Activated CD8-positive, alpha-beta T cell treated with anti-CD3 and anti-CD28 coated beads for 36 hours (primary cell): ENCODE measurements around the gene MKRN2. TPM values are rescaled to one million over a fixed set of nuclear protein-coding genes. Genes with fewer than 3 reads are reported as not detected.

Experiments
- ATAC-seq: fragments of 200-7000 bp; cut with Tn5 transposase; one replicate; pipeline ENCODE4 v1.10.0; 2021; ENCODE audit warnings: mild to moderate bottlenecking, moderate library complexity
- CTCF ChIA-PET: fragments of 350-600 bp; sonication (Branson Sonifier 250); formaldehyde crosslinking; loops from one replicate; lab custom pipeline; 2021; ENCODE audit warnings: antibody characterized with exemption; lab: Charles Lee
- POLR2A ChIA-PET: fragments of 350-600 bp; sonication (Branson Sonifier 250); formaldehyde crosslinking; loops from one replicate; lab custom pipeline; 2021; ENCODE audit warnings: antibody characterized with exemption; lab: Charles Lee
- DNase-seq: peaks from one replicate; pipeline ENCODE4 v3.0.0-alpha.2; 2020
- H3K27ac Mint-ChIP-seq: one replicate; pipeline ENCODE4 v1.8.0; 2021; ENCODE audit warnings: mild to moderate bottlenecking, mixed read lengths
- H3K27me3 Mint-ChIP-seq: one replicate; pipeline ENCODE4 v1.8.0; 2021; ENCODE audit warnings: mixed read lengths
- H3K36me3 Mint-ChIP-seq: one replicate; pipeline ENCODE4 v1.8.0; 2021; ENCODE audit warnings: low read depth, mixed read lengths
- H3K4me1 Mint-ChIP-seq: one replicate; pipeline ENCODE4 v1.8.0; 2021; ENCODE audit warnings: low read depth, mixed read lengths
- H3K4me3 Mint-ChIP-seq: one replicate; pipeline ENCODE4 v1.8.0; 2021; ENCODE audit warnings: mild to moderate bottlenecking, moderate library complexity, mixed read lengths
- H3K9me3 Mint-ChIP-seq: one replicate; pipeline ENCODE4 v1.8.0; 2021; ENCODE audit warnings: mixed read lengths
- intact Hi-C: fragments of 100-400 bp; cut with micrococcal nuclease; formaldehyde crosslinking; loops from one replicate; pipeline ENCODE4 v1.10.0; 2022
- total RNA-seq, 2 experiments: library from RNA; stranded (reverse); gene quantifications; one replicate each; pipeline ENCODE4 v1.2.3, GENCODE V29; 2021
- TF ChIP-seq, protein P1 (sequence below): fragments of 200-600 bp; IDR thresholded peaks from one replicate; pipeline ENCODE4 v1.8.0; 2022; ENCODE audit warnings: antibody characterized with exemption, mild to moderate bottlenecking

Gene MKRN2
- total RNA-seq, 2 experiments from 2014 or later, result 27.8 to 28.2 TPM

DNA sequence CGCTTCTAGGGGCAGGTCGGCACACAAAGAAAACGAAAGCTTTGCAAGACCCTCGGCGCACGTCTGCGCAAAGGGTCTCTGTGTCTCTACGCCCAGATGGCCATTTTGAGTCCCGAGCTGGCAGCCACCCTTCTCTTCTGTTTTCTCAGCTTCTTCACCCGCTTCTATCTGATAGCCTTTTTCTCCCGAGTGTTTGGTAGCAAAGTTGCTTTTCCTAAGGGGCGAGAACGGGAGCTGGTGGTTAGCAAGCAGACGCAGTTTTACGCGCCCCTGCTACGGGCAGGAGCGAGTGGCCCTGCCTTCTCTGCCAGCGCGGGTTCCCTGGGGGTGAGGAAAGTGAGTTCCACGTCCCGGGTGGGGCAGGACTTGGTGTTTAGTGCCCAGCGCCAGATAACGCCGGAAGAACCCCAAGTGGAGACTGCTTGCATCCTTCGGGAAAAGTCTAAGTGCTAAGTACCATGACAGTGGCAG, 2.9 kb upstream of the MKRN2 start:
- H3K4me3 Mint-ChIP-seq, result peak overlapping the region; percentile 84
- TF ChIP-seq, protein P1, sequence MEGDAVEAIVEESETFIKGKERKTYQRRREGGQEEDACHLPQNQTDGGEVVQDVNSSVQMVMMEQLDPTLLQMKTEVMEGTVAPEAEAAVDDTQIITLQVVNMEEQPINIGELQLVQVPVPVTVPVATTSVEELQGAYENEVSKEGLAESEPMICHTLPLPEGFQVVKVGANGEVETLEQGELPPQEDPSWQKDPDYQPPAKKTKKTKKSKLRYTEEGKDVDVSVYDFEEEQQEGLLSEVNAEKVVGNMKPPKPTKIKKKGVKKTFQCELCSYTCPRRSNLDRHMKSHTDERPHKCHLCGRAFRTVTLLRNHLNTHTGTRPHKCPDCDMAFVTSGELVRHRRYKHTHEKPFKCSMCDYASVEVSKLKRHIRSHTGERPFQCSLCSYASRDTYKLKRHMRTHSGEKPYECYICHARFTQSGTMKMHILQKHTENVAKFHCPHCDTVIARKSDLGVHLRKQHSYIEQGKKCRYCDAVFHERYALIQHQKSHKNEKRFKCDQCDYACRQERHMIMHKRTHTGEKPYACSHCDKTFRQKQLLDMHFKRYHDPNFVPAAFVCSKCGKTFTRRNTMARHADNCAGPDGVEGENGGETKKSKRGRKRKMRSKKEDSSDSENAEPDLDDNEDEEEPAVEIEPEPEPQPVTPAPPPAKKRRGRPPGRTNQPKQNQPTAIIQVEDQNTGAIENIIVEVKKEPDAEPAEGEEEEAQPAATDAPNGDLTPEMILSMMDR, result no peak
- ChIA-PET POLR2A (interaction anchor here (1.0 to 1.1 kb wide), 2 partner anchors 9 to 11 kb away, joined by 3 read pairs; no protein-coding TSS in a partner anchor), CTCF (interaction anchor here (1.0 to 2.1 kb wide), 3 partner anchors 8 to 13 kb away, joined by 3 to 5 read pairs (median 4); no protein-coding TSS in a partner anchor)
- peak; percentile 21 for DNase-seq
- no peak overlapping the region for H3K27ac Mint-ChIP-seq
- H3K9me3 Mint-ChIP-seq, result no peaks in the 10 kb centered on the region
- peaks cover 19% of the 10 kb centered on the region for H3K4me1 Mint-ChIP-seq
- H3K27me3 Mint-ChIP-seq, result peaks cover 19% of the 10 kb centered on the region
- H3K36me3 Mint-ChIP-seq, result no peaks in the 10 kb centered on the region
- no peak for ATAC-seq
- intact Hi-C loops, result no loop called here

DNA sequence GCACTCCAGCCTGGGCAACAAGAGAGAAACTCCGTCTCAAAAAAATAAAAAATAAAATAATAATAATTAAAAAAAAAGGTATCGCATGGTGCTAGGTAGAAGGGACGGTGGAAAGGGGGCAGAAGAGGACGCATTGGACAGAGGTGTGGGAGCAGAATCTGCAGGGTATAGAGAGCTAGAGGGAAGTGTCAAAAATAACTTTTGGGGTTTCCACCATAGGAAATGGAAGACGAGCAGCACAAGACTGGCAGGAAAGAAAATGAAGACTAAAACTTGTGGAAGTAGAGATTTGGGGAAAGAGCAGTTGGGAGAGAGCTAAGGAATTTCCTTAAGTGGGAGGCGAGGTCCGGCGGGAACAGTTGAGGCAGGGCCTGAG, 585 bp upstream of the MKRN2 start:
- Mint-ChIP-seq H3K27me3 (peaks cover 19% of the 10 kb centered on the region), H3K4me3 (peak overlapping the region; percentile 74), H3K9me3 (no peaks in the 10 kb centered on the region), H3K27ac (peak overlapping the region; percentile 62), H3K4me1 (peaks cover 43% of the 10 kb centered on the region), H3K36me3 (peaks cover 3% of the 10 kb centered on the region)
- DNase-seq, result no peak
- TF ChIP-seq, protein P1, result no peak
- ChIA-PET POLR2A (interaction anchor here (0.9 to 1.4 kb wide), 3 partner anchors 11 to 64 kb away, joined by 3 to 8 read pairs (median 3); partner anchors contain the start of gene MKRN2OS), CTCF (interaction anchor here (0.9 kb wide), 1 partner anchor 22 kb away, joined by 3 read pairs; no protein-coding TSS in a partner anchor)
- intact Hi-C loops, result no loop called here
- ATAC-seq, result no peak

DNA sequence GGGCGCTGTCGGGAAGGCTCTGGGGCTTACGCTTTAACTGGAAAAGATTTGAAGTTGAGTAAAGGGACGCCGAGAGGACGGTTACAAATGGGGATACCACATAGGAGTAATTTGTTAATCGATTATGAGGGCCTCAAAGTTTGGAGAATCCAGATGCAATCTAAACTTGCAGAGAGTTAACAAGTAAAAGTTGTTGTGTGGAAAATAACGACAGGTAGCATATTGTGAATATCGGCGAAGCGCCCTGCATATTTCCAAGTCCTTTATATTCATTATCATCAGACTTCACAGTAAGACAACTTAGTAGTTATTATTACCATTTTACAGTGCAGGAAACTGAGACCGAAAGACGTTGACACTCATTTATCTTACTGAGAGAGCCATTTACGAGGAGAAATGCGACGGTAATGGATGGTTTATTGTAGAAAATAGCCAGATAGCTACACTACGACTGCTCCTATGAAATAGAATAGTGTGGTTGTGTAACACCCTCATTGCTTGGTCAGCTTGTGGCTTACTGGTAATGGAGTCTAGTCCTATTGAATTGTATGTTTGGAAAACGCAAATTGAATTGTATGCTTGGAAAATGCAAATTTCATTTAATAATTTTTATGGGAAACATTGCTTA, 700 bp downstream of the MKRN2 start:
- ATAC-seq (no peak), DNase-seq (no peak)
- peak overlapping the region; percentile 74 for H3K4me3 Mint-ChIP-seq
- peak overlapping the region; percentile 93 for H3K27ac Mint-ChIP-seq
- no peaks in the 10 kb centered on the region for H3K9me3 Mint-ChIP-seq
- H3K27me3 Mint-ChIP-seq, result peaks cover 19% of the 10 kb centered on the region
- H3K36me3 Mint-ChIP-seq, result peaks cover 3% of the 10 kb centered on the region
- POLR2A ChIA-PET, result interaction anchor here (0.6 to 1.6 kb wide), 5 partner anchors 10 to 244 kb away, joined by 3 to 4 read pairs (median 3); partner anchors contain the start of genes RAF1 and TSEN2
- H3K4me1 Mint-ChIP-seq, result peaks cover 53% of the 10 kb centered on the region
- intact Hi-C loops, result no loop called here
- TF ChIP-seq, protein P1, result no peak
- CTCF ChIA-PET, result interaction anchor here (1.5 to 1.7 kb wide), 3 partner anchors 17 to 162 kb away, joined by 3 to 4 read pairs (median 4); no protein-coding TSS in a partner anchor

DNA sequence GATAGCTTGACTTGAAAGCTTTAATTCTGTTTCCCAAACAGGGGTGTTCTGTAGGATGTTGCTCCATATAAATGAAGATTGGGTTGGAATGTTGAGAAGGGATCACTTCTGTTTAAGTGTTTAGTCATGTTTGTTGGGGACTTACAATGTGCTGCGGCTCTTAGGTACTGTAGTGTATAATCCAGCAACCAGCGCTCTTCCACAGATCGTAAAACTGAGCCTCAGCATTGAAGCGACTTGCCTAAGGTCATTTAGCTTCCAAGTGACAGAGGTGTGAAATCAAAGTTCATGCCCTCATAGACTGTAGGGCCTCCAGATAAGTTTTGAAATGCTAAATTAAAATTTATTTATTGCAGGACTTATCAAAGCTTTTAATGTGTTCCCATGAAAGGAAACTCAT, 1.8 kb downstream of the MKRN2 start:
- ATAC-seq, result no peak
- TF ChIP-seq, protein P1, result no peak

More for the DNA sequence above, 1.8 kb downstream of the MKRN2 start:
- no peaks in the 10 kb centered on the region for H3K9me3 Mint-ChIP-seq
- peaks cover 4% of the 10 kb centered on the region for H3K36me3 Mint-ChIP-seq
- peak overlapping the region; percentile 74 for H3K4me3 Mint-ChIP-seq
- peaks cover 55% of the 10 kb centered on the region for H3K4me1 Mint-ChIP-seq
- H3K27ac Mint-ChIP-seq, result peak overlapping the region; percentile 20
- ChIA-PET POLR2A (interaction anchor here (0.9 to 1.6 kb wide), 5 partner anchors 12 to 242 kb away, joined by 3 to 4 read pairs (median 3); partner anchors contain the start of genes MKRN2OS, RAF1 and TSEN2), CTCF (interaction anchor here (1.5 to 1.7 kb wide), 4 partner anchors 15 to 161 kb away, joined by 3 to 4 read pairs (median 4); no protein-coding TSS in a partner anchor)
- peaks cover 13% of the 10 kb centered on the region for H3K27me3 Mint-ChIP-seq
- intact Hi-C loops, result no loop called here
- DNase-seq, result no peak
